Thyroid gland (tissue), 4 donors: Measurements from ENCODE around the gene IL6. TPM values are rescaled to one million over a fixed set of nuclear protein-coding genes. Genes with fewer than 3 reads are reported as not detected.

Experiments used
- DNase-seq, 2 donors: peaks; one replicate each; pipeline ENCODE4 v3.0.0-alpha.2; 2019
- H3K27ac ChIP-seq, 3 donors: fragments of 200-600 bp; sonication (generic); 1 replicate in 2 of 3; 2 replicates in 1 of 3; pipeline ENCODE4 v1.5.1; 2016 to 2019; ENCODE audit warnings: mild to moderate bottlenecking in 1 of 3, moderate library complexity in 1 of 3
- H3K27me3 ChIP-seq: fragments of 200-600 bp; sonication (generic); one replicate; pipeline ENCODE4 v1.5.1; 2019
- H3K36me3 ChIP-seq, 2 donors: fragments of 200-600 bp; sonication (generic); one replicate each; pipeline ENCODE4 v1.5.1; 2016 to 2019
- H3K4me1 ChIP-seq, 2 donors: fragments of 200-600 bp; sonication (generic); one replicate each; pipeline ENCODE4 v1.5.1; 2017 to 2019
- H3K4me3 ChIP-seq, 3 donors: fragments of 200-600 bp; sonication (generic); replicated peaks in 1 of 3; 1 replicate in 2 of 3; 2 replicates in 1 of 3; pipeline ENCODE4 v1.5.1; 2016; ENCODE audit warnings: mild to moderate bottlenecking in 1 of 3
- H3K9me3 ChIP-seq: fragments of 200-600 bp; sonication (generic); one replicate; pipeline ENCODE4 v1.5.1; 2017
- CTCF ChIP-seq, 6 experiments: fragments of 200-600 bp in 3 of 6; fragments of 450-650 bp in 3 of 6; sonication (generic) in 3 of 6; IDR thresholded peaks; one replicate each; pipeline ENCODE4 v1.5.1; 2016 to 2019; ENCODE audit warnings: antibody characterized with exemption in 6 of 6, mild to moderate bottlenecking in 2 of 6, inconsistent platforms in 1 of 6, moderate library complexity in 1 of 6
- POLR2A ChIP-seq, 2 donors: fragments of 450-650 bp; IDR thresholded peaks; one replicate each; pipeline ENCODE4 v1.6.1; 2017; ENCODE audit warnings: antibody characterized with exemption in 2 of 2, mild to moderate bottlenecking in 2 of 2, moderate library complexity in 1 of 2
- WGBS, 2 donors: methylation state at CpG; one replicate each; pipeline ENCODE4 v1.1.5; 2017; 5-methylcytosine and 5-hydroxymethylcytosine counted together
- intact Hi-C: fragments of 100-400 bp; cut with DNase I; formaldehyde crosslinking; loops from one replicate; pipeline ENCODE4 v1.15.1; 2023
- total RNA-seq, 4 donors: library from RNA; depleted of rRNA; stranded (reverse); fragments of >200 nt; gene quantifications; one replicate each; pipeline ENCODE4 v1.2.3, GENCODE V29; 2016

Gene IL6
- total RNA-seq, 4 donors from 2014 or later = 0.78 to 10.9 (median 3.7) TPM

DNA sequence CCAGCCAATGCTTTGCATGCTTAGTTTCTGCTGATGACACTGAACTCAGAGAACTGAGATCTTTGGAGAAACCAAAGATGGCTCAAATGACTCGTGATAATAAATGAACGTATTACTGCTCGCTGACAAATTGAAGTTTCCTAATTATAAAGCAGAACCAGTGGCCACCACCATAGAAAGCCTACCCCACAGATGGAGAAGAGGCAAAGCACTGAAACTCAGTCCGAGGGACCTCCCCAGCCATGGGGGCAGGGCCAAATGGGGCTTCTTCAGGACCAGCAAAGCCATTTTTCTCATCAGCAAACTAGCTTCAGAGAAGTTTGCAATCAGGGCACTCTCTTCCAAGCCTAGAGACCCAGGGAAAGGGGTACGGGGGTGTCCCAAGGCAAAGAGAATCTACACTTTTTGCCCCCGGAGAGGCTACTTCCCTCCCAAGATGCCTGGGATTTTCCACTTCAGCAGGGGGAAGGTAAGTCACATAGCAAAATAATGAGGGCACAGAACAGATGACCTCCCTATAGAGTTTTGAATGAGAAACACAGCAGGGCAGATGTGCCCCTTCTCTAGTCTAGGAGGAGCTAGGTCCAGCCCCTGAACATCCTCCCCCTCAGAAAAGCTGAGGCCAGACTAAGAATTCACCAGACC is 4.3 kb upstream of the IL6 start:
- no peak for DNase-seq
- intact Hi-C loops = no loop called here
- Histone ChIP-seq H3K27me3 (no peaks in the 10 kb centered on the region), H3K4me3 (no peak overlapping the region), H3K9me3 (no peaks in the 10 kb centered on the region), H3K27ac (peak overlapping the region; percentile 13 to 66 (median 58)), H3K4me1 (peaks cover 29 to 39% of the 10 kb centered on the region in 2 donors), H3K36me3 (no peaks in the 10 kb centered on the region)
- WGBS, 2 donors = 74 to 85% methylated on average over 6 of the region's 6 CpGs
- TF ChIP-seq CTCF (IDR thresholded peaks at IDR 0.05) (no peak), POLR2A (IDR thresholded peaks at IDR 0.05) (peak in 1 of 2 donors; percentile 4)

DNA sequence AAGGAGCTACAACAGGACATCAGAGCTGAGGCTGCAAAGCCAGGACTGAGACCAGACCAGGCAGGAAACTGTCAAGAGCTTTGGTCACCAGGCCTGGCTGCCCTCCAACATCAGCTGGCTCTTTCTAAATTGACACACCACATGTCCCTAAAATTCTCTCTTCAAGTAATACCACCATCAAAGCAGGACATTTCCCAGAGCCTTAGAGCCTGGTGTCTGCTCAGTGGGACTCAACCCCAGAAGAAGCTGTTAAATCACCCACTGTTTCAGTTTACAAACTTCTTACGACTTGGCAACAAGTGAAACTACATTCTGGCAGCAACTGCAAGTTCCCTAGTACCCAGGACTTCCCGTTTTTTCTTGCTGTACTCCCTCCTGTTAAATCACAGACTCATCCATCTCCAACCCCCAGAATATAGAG is 3.8 kb upstream of the IL6 start:
- peak; percentile 93 to 97 for DNase-seq
- Histone ChIP-seq H3K27ac (peak overlapping the region; percentile 42 to 66 (median 58)), H3K9me3 (no peaks in the 10 kb centered on the region), H3K36me3 (no peaks in the 10 kb centered on the region), H3K4me3 (no peak overlapping the region), H3K4me1 (peaks cover 30 to 44% of the 10 kb centered on the region in 2 donors), H3K27me3 (no peaks in the 10 kb centered on the region)
- intact Hi-C loops = no loop called here
- 5 to 7% methylated on average over 2 of the region's 2 CpGs for WGBS, 2 donors
- TF ChIP-seq CTCF (IDR thresholded peaks at IDR 0.05) (no peak), POLR2A (IDR thresholded peaks at IDR 0.05) (no peak)

GRCh38 chr7:22723637-22724036 is 3.4 kb upstream of the IL6 start:
- TF ChIP-seq CTCF (IDR thresholded peaks at IDR 0.05) (no peak), POLR2A (IDR thresholded peaks at IDR 0.05) (no peak)
- Histone ChIP-seq H3K9me3 (no peaks in the 10 kb centered on the region), H3K4me3 (no peak overlapping the region), H3K36me3 (no peaks in the 10 kb centered on the region), H3K27me3 (no peaks in the 10 kb centered on the region), H3K4me1 (peaks cover 30 to 46% of the 10 kb centered on the region in 2 donors), H3K27ac (peak overlapping the region; percentile 42 to 66 (median 58))
- peak; percentile 18 to 39 for DNase-seq
- 77 to 79% methylated on average over 4 of the region's 4 CpGs for WGBS, 2 donors
- intact Hi-C loops = no loop called here

DNA sequence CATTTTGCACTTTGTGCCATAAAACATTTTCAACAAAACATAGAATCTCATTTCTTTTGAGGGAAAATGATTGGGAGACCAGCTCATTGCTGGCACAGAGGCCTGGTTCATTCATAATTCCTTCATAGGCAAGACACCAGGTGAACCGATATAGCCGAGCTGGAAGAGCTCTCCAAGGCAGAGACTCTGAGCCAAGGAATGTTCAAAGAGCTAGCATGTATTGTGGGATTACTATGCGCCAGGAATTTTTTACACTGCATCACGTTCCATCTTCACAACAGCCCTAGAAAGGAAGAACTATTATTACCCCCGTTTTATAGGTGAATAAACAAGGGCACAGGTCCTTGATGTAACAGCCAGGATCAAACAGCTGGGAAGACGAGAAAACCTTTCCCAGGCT is 2.1 kb upstream of the IL6 start:
- WGBS, 2 donors = 86 to 91% methylated on average over 6 of the region's 6 CpGs
- H3K27ac ChIP-seq = no peak overlapping the region
- intact Hi-C loops = loop anchor here (5.0 kb wide), 1 partner anchor 163 kb away; no protein-coding TSS in a partner anchor
- no peak for TF ChIP-seq POLR2A (IDR thresholded peaks at IDR 0.05)
- no peak for TF ChIP-seq CTCF (IDR thresholded peaks at IDR 0.05)
- H3K4me3 ChIP-seq = no peak overlapping the region
- H3K27me3 ChIP-seq = no peaks in the 10 kb centered on the region
- no peaks in the 10 kb centered on the region for H3K36me3 ChIP-seq
- no peaks in the 10 kb centered on the region for H3K9me3 ChIP-seq
- no peak for DNase-seq
- peaks cover 30 to 46% of the 10 kb centered on the region in 2 donors for H3K4me1 ChIP-seq

- H3K27me3 ChIP-seq = no peaks in the 10 kb centered on the region
- WGBS, 2 donors = 83 to 84% methylated on average over 9 of the region's 9 CpGs
- TF ChIP-seq CTCF (IDR thresholded peaks at IDR 0.05) = no peak
- no peak for TF ChIP-seq POLR2A (IDR thresholded peaks at IDR 0.05)
- H3K9me3 ChIP-seq = no peaks in the 10 kb centered on the region
- no peak overlapping the region for H3K4me3 ChIP-seq
- intact Hi-C loops = loop anchor here (5.0 kb wide), 1 partner anchor 163 kb away; no protein-coding TSS in a partner anchor
- H3K36me3 ChIP-seq = no peaks in the 10 kb centered on the region
- no peak for DNase-seq
- H3K27ac ChIP-seq = no peak overlapping the region
- peaks cover 30 to 46% of the 10 kb centered on the region in 2 donors for H3K4me1 ChIP-seq
These were observed 1.4 kb upstream of the IL6 start for GRCh38 chr7:22725585-22725984.
